Liver (tissue), 9 donors: ENCODE results near the gene PPP1R13B. TPM values are rescaled to one million over a fixed set of nuclear protein-coding genes. Genes with fewer than 3 reads are reported as not detected.

ENCODE experiments used
- DNase-seq: peaks from one replicate; pipeline ENCODE4 v3.0.0-alpha.2; 2017; ENCODE audit warnings: low spot score
- H3K27ac ChIP-seq, 2 donors: one replicate each; pipeline ENCODE4 v1.7.0; 2013; ENCODE audit warnings: inconsistent platforms in 2 of 2, low read length in 2 of 2, control low read depth in 1 of 2, low read depth in 1 of 2, mild to moderate bottlenecking in 1 of 2
- H3K27me3 ChIP-seq, 4 donors: one replicate each; pipeline versions ENCODE4 v1.6.1 to v1.7.0; 2013; ENCODE audit warnings: low read length in 3 of 4, inconsistent platforms in 1 of 4, mild to moderate bottlenecking in 1 of 4, moderate library complexity in 1 of 4; ENCODE audit not compliant: control insufficient read depth in 4 of 4, insufficient read depth in 4 of 4
- H3K36me3 ChIP-seq, 4 donors: one replicate each; pipeline versions ENCODE4 v1.6.1 to v1.7.0; 2013; ENCODE audit warnings: low read length in 3 of 4, mild to moderate bottlenecking in 3 of 4, low read depth in 1 of 4, moderate library complexity in 1 of 4; ENCODE audit not compliant: control insufficient read depth in 4 of 4, insufficient read depth in 3 of 4
- H3K4me1 ChIP-seq, 4 donors: one replicate each; pipeline versions ENCODE4 v1.6.1 to v1.7.0; 2013; ENCODE audit warnings: low read length in 3 of 4, mild to moderate bottlenecking in 3 of 4, moderate library complexity in 1 of 4; ENCODE audit not compliant: control insufficient read depth in 4 of 4, insufficient read depth in 4 of 4
- H3K4me3 ChIP-seq, 3 donors: one replicate each; pipeline versions ENCODE4 v1.6.1 to v1.7.0; 2013; ENCODE audit warnings: low read length in 3 of 3, control low read depth in 1 of 3, low read depth in 1 of 3, mild to moderate bottlenecking in 1 of 3
- H3K9ac ChIP-seq, 2 donors: one replicate each; pipeline ENCODE4 v1.7.0; 2013; ENCODE audit warnings: low read length in 2 of 2, mild to moderate bottlenecking in 2 of 2, moderate library complexity in 2 of 2, control low read depth in 1 of 2, low read depth in 1 of 2
- H3K9me3 ChIP-seq, 4 donors: one replicate each; pipeline versions ENCODE4 v1.6.1 to v1.7.0; 2013; ENCODE audit warnings: low read length in 3 of 4; ENCODE audit not compliant: control insufficient read depth in 4 of 4
- EGR1 ChIP-seq, 2 donors: IDR thresholded peaks; 2 replicates each; pipeline ENCODE4 v1.6.1; 2016 to 2018; ENCODE audit warnings: antibody characterized with exemption in 2 of 2, low read depth in 2 of 2
- FOXA1 ChIP-seq: IDR thresholded peaks from 2 replicates; pipeline ENCODE4 v1.6.1; 2016; ENCODE audit warnings: antibody characterized with exemption
- FOXA2 ChIP-seq: IDR thresholded peaks from 2 replicates; pipeline ENCODE4 v1.6.1; 2016; ENCODE audit warnings: antibody characterized with exemption
- GABPA ChIP-seq, 2 donors: IDR thresholded peaks in 1 of 2; conservative IDR thresholded peaks in 1 of 2; 2 replicates each; pipeline ENCODE4 v1.6.1; 2016; ENCODE audit warnings: antibody characterized with exemption in 2 of 2, mild to moderate bottlenecking in 1 of 2, moderate library complexity in 1 of 2
- HNF4A ChIP-seq, 2 donors: conservative IDR thresholded peaks; 2 replicates each; pipeline ENCODE4 v1.6.1; 2016; ENCODE audit warnings: antibody characterized with exemption in 2 of 2, mild to moderate bottlenecking in 2 of 2
- HNF4G ChIP-seq: IDR thresholded peaks from 2 replicates; pipeline ENCODE4 v1.6.1; 2016; ENCODE audit warnings: antibody characterized with exemption
- JUND ChIP-seq, 2 donors: IDR thresholded peaks; 2 replicates each; pipeline ENCODE4 v1.6.1; 2016; ENCODE audit warnings: antibody characterized with exemption in 2 of 2
- NR2F2 ChIP-seq: IDR thresholded peaks from 2 replicates; pipeline ENCODE4 v1.6.1; 2016; ENCODE audit warnings: antibody characterized with exemption
- RAD21 ChIP-seq, 2 donors: IDR thresholded peaks; 2 replicates each; pipeline ENCODE4 v1.6.1; 2016; ENCODE audit warnings: antibody characterized with exemption in 2 of 2, mild to moderate bottlenecking in 2 of 2
- RXRA ChIP-seq, 2 donors: IDR thresholded peaks; 2 replicates each; pipeline ENCODE4 v1.6.1; 2017 to 2018; ENCODE audit warnings: antibody characterized with exemption in 2 of 2, mild to moderate bottlenecking in 1 of 2
- SP1 ChIP-seq: IDR thresholded peaks from 2 replicates; pipeline ENCODE4 v1.6.1; 2018; ENCODE audit warnings: antibody characterized with exemption, mild to moderate bottlenecking
- TAF1 ChIP-seq: conservative IDR thresholded peaks from 2 replicates; pipeline ENCODE4 v1.6.1; 2016; ENCODE audit warnings: antibody characterized with exemption, mild to moderate bottlenecking
- YY1 ChIP-seq: IDR thresholded peaks from 2 replicates; pipeline ENCODE4 v1.6.1; 2016; ENCODE audit warnings: antibody characterized with exemption, mild to moderate bottlenecking
- WGBS: extraction: QIAGEN DNeasy Blood & Tissue Kit; methylation state at CpG from one replicate; pipeline ENCODE4 v1.1.7; 2013; 5-methylcytosine and 5-hydroxymethylcytosine counted together
- polyA plus RNA-seq, 2 donors: library from polyadenylated mRNA; stranded (reverse) in 1 of 2; unstranded in 1 of 2; fragments of 200-250 nt in 1 of 2; fragments of >200 nt in 1 of 2; fragmentation: Nextera tagmentation in 1 of 2; extraction: Ambion mirVana in 1 of 2; gene quantifications; one replicate each; pipeline versions ENCODE4 v1.2.1 to v1.2.3, GENCODE V29; 2013 to 2015
- total RNA-seq, 2 donors: library from RNA; depleted of rRNA; stranded (reverse); fragments of >200 nt; gene quantifications; one replicate each; pipeline ENCODE4 v1.2.3, GENCODE V29; 2014
- TF ChIP-seq, protein P1 (sequence below): IDR thresholded peaks from 2 replicates; pipeline ENCODE4 v1.6.1; 2016; ENCODE audit warnings: antibody characterized with exemption
- TF ChIP-seq, protein P2 (sequence below): IDR thresholded peaks from 2 replicates; pipeline ENCODE4 v1.6.1; 2016; ENCODE audit warnings: antibody characterized with exemption
- TF ChIP-seq, protein P3 (sequence below): IDR thresholded peaks from 2 replicates; pipeline ENCODE4 v1.6.1; 2016; ENCODE audit warnings: antibody characterized with exemption, mild to moderate bottlenecking
- TF ChIP-seq, protein P4 (sequence below): fragments of 150-350 bp; IDR thresholded peaks from 2 replicates; pipeline ENCODE4 v1.5.1; 2017; ENCODE audit warnings: improper control_type of control experiment, low read depth, low read length; ENCODE audit not compliant: missing input control
- donor health status: healthy.
- donor health status: healthy.
- donor health status: healthy.
- donor health status: healthy.
- donor health status: healthy.

The PPP1R13B gene
- total and polyA plus RNA-seq, 4 donors: 3.2 to 15.1 (median 5.1) TPM

DNA sequence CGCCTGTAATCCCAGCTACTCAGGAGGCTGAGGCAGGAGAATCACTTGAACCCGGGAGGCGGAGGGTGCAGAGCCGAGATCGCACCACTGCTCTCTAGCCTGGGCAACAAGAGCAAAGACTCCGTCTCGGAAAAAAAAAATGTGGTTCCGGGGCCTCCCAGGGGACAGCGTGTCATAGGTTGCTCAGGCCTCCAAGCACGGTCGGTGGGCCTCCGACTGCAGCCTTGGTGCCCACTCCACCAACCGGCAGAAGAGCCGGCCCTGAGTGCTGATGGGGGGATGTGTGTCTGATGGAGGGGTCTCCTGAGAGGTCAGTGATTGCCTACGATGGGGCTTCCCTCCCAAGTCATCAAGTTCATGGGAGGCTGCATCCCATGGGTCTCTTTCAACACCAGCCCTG lies 115.9 kb downstream of the PPP1R13B start (continued):
- TF ChIP-seq, protein P1, sequence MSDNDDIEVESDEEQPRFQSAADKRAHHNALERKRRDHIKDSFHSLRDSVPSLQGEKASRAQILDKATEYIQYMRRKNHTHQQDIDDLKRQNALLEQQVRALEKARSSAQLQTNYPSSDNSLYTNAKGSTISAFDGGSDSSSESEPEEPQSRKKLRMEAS: no peak
- TF ChIP-seq HNF4A (conservative IDR thresholded peaks at IDR 0.05): no peak
- no peak for TF ChIP-seq TAF1
- TF ChIP-seq FOXA1: no peak
- TF ChIP-seq JUND (IDR thresholded peaks at IDR 0.05): no peak
- no peak for TF ChIP-seq HNF4G
- no peak for TF ChIP-seq RXRA (IDR thresholded peaks at IDR 0.05)
- no peak for TF ChIP-seq FOXA2
- TF ChIP-seq, protein P2, sequence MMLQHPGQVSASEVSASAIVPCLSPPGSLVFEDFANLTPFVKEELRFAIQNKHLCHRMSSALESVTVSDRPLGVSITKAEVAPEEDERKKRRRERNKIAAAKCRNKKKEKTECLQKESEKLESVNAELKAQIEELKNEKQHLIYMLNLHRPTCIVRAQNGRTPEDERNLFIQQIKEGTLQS: no peak
- TF ChIP-seq GABPA (IDR thresholded peaks at IDR 0.05 in 1 of 2, conservative IDR thresholded peaks at IDR 0.05 in 1 of 2): no peak

DNA sequence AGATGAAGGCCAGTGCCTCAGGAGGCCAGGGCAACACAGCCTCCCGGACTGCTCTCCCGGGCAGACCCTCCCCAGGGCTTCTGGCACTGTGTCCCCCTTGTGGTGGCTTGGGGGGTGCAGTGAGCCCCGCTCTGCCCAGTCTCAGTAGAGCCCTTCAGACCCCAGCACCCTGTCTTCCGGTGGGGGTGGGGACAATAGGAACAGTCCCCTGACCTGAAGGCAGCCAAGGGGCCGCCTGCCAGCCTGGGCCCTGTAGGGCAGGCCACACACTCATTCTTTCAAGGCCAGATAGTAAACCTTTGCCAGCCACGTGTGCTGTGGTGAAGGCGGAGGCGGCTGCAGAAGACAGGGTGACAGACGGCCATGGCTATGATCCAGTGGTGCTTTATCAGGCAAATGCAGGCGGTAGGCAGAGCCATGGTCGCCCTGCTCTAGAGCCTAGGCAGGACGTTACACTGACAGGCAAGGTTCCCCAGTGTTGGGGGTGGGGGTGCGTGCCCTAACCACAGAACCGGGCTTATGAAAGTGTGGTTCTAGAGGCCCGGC lies 116.8 kb downstream of the PPP1R13B start:
- Histone ChIP-seq H3K36me3 (peaks cover 0 to 31% (median 19%) of the 10 kb centered on the region in 4 donors), H3K27me3 (no peaks in the 10 kb centered on the region), H3K27ac (peak overlapping the region; percentile 21 to 58), H3K9me3 (no peaks in the 10 kb centered on the region), H3K9ac (no peak overlapping the region), H3K4me3 (no peak overlapping the region), H3K4me1 (peaks cover 0 to 11% (median 7%) of the 10 kb centered on the region in 4 donors)
- WGBS: 55% methylated on average over 15 of the region's 15 CpGs
- peak; percentile 82 for DNase-seq
- TF ChIP-seq RXRA (IDR thresholded peaks at IDR 0.05) (peak; percentile 49 to 85), EGR1 (IDR thresholded peaks at IDR 0.05; ENCODE audit: low read depth in 2 of 2) (peak; percentile 49 to 80), RAD21 (IDR thresholded peaks at IDR 0.05) (peak in 1 of 2 donors; percentile 36), YY1 (peak; percentile 85), HNF4G (no peak), HNF4A (conservative IDR thresholded peaks at IDR 0.05) (peak; percentile 42 to 80), SP1 (peak; percentile 26), GABPA (IDR thresholded peaks at IDR 0.05 in 1 of 2, conservative IDR thresholded peaks at IDR 0.05 in 1 of 2) (peak in 1 of 2 donors; percentile 25)
- TF ChIP-seq, protein P2: no peak

DNA sequence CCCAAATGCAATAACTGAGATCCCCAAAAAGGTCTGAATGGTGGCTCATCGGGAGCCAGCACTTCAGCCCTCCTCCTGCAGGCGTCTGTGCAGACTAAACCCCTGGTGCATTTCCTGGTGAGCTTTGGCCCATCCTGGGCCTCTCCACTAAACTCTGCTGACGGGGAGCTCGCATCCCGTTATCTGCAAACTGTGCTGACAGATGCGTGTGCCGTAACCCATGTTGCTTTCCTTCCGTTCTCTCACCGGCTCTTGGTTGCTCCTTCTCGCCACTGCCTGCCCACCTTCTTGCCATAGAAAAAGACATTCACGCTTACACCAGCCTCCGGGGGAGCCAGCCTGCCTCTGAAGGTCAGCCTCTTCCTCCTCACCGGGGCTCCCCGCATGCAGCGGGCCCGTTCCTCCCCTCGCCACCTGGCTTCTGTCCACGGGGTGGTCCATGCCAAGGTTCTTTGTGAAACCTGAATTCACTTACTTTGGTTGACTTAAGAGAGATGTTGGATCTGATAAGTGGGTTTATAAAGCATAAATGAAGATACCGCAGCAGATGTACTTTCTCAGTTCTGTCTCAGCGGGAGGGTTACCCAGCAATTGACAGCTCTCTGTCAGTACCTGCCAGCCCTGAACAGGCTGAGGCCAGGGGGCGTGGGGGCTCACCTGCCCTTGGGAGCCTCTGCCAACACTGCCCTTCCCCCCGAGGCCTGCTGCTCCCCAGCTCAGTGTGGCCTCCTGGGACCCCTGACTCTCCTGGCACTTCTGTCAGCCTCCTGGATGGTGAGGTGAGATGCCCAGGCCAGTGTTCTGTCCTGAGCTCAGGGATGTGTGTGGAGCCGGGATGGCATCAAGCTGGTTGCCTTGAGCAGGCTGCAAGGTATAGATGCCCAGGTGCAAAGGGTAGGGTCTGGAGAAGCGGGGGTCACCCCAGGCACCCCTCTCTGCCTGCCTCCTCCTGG lies 117.6 kb downstream of the PPP1R13B start:
- no peak overlapping the region for H3K9ac ChIP-seq
- H3K27me3 ChIP-seq: no peaks in the 10 kb centered on the region
- DNase-seq: no peak
- H3K4me1 ChIP-seq: peaks cover 0 to 11% (median 7%) of the 10 kb centered on the region in 4 donors
- TF ChIP-seq, protein P2: no peak
- no peak for TF ChIP-seq RXRA (IDR thresholded peaks at IDR 0.05)
- no peak for TF ChIP-seq FOXA2
- TF ChIP-seq SP1: no peak
- no peak for TF ChIP-seq YY1
- no peak for TF ChIP-seq RAD21 (IDR thresholded peaks at IDR 0.05)
- no peak for TF ChIP-seq GABPA (IDR thresholded peaks at IDR 0.05 in 1 of 2, conservative IDR thresholded peaks at IDR 0.05 in 1 of 2)
- TF ChIP-seq EGR1 (IDR thresholded peaks at IDR 0.05; ENCODE audit: low read depth in 2 of 2): no peak
- no peak for TF ChIP-seq JUND (IDR thresholded peaks at IDR 0.05)
- TF ChIP-seq HNF4A (conservative IDR thresholded peaks at IDR 0.05): no peak
- no peak for TF ChIP-seq TAF1
- TF ChIP-seq, protein P1: no peak
- TF ChIP-seq NR2F2: no peak
- TF ChIP-seq, protein P3, sequence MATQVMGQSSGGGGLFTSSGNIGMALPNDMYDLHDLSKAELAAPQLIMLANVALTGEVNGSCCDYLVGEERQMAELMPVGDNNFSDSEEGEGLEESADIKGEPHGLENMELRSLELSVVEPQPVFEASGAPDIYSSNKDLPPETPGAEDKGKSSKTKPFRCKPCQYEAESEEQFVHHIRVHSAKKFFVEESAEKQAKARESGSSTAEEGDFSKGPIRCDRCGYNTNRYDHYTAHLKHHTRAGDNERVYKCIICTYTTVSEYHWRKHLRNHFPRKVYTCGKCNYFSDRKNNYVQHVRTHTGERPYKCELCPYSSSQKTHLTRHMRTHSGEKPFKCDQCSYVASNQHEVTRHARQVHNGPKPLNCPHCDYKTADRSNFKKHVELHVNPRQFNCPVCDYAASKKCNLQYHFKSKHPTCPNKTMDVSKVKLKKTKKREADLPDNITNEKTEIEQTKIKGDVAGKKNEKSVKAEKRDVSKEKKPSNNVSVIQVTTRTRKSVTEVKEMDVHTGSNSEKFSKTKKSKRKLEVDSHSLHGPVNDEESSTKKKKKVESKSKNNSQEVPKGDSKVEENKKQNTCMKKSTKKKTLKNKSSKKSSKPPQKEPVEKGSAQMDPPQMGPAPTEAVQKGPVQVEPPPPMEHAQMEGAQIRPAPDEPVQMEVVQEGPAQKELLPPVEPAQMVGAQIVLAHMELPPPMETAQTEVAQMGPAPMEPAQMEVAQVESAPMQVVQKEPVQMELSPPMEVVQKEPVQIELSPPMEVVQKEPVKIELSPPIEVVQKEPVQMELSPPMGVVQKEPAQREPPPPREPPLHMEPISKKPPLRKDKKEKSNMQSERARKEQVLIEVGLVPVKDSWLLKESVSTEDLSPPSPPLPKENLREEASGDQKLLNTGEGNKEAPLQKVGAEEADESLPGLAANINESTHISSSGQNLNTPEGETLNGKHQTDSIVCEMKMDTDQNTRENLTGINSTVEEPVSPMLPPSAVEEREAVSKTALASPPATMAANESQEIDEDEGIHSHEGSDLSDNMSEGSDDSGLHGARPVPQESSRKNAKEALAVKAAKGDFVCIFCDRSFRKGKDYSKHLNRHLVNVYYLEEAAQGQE: no peak
- TF ChIP-seq, protein P4, sequence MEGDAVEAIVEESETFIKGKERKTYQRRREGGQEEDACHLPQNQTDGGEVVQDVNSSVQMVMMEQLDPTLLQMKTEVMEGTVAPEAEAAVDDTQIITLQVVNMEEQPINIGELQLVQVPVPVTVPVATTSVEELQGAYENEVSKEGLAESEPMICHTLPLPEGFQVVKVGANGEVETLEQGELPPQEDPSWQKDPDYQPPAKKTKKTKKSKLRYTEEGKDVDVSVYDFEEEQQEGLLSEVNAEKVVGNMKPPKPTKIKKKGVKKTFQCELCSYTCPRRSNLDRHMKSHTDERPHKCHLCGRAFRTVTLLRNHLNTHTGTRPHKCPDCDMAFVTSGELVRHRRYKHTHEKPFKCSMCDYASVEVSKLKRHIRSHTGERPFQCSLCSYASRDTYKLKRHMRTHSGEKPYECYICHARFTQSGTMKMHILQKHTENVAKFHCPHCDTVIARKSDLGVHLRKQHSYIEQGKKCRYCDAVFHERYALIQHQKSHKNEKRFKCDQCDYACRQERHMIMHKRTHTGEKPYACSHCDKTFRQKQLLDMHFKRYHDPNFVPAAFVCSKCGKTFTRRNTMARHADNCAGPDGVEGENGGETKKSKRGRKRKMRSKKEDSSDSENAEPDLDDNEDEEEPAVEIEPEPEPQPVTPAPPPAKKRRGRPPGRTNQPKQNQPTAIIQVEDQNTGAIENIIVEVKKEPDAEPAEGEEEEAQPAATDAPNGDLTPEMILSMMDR: no peak
- H3K27ac ChIP-seq: peak overlapping the region; percentile 21 to 58
- no peaks in the 10 kb centered on the region for H3K9me3 ChIP-seq
- H3K4me3 ChIP-seq: no peak overlapping the region
- H3K36me3 ChIP-seq: peaks cover 0 to 29% (median 19%) of the 10 kb centered on the region in 4 donors
- 88% methylated on average over 24 of the region's 24 CpGs for WGBS
